ENCODE measurements around the gene PTPN3. TPM values are rescaled to one million over a fixed set of nuclear protein-coding genes. Genes with fewer than 3 reads are reported as not detected.
"Not testable (repeated sequence)": the region's sequence is repeated elsewhere in the genome, so short reads cannot be mapped to it uniquely, and the experiment has no call there.

Gene PTPN3, protein sequence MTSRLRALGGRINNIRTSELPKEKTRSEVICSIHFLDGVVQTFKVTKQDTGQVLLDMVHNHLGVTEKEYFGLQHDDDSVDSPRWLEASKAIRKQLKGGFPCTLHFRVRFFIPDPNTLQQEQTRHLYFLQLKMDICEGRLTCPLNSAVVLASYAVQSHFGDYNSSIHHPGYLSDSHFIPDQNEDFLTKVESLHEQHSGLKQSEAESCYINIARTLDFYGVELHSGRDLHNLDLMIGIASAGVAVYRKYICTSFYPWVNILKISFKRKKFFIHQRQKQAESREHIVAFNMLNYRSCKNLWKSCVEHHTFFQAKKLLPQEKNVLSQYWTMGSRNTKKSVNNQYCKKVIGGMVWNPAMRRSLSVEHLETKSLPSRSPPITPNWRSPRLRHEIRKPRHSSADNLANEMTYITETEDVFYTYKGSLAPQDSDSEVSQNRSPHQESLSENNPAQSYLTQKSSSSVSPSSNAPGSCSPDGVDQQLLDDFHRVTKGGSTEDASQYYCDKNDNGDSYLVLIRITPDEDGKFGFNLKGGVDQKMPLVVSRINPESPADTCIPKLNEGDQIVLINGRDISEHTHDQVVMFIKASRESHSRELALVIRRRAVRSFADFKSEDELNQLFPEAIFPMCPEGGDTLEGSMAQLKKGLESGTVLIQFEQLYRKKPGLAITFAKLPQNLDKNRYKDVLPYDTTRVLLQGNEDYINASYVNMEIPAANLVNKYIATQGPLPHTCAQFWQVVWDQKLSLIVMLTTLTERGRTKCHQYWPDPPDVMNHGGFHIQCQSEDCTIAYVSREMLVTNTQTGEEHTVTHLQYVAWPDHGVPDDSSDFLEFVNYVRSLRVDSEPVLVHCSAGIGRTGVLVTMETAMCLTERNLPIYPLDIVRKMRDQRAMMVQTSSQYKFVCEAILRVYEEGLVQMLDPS
- 1.2 TPM for polyA plus RNA-seq (2013, experiment 1 of 2)
- 2.3 TPM for polyA plus RNA-seq (2013, experiment 2 of 2)

DNA sequence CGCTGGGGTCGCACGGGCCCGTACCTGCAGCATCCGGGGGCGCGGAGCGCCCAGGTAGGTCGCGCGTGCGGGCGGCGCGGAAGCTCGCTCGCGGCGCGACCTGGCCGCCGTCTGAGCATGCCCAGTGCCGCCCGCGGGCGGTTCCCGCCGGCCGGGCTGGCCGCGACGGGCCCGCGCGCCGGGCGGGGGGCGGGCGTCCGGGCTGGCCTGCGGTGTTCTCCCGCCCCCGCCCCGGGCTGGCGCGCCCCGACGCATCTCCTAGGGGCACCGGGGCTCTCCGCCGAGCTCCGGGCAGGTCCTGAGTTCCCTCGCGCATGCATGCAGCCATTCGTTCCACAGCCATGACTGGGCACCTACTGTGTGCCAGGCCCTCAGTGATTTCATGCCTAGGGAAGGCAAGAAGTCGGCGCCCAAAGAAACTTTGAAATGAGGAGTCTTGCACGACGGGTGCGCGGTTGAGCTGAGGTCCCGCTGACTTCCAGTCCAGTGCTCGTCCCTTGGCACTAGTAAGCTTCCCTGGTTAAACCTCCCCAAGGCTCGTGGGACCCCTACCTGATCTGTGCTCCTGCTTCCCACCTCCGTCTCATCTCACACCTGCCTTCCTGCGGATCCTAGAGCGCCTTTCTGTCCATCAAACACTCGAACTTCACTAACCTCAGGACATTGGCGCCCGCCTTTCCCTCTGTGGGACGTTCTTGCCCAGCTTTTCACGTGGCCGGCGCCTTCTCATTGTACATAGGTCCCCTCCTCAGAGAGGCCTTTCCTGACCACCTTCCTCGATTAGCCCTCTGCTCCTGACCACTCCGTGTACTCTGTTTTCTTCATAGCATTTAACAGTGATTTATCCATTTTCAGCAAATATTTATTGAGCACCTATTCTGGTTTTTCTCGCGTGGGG, at the start of gene PTPN3:
Gene PTPN3 (minus strand): TSS at position 113 of the 898 bp plus-strand sequence. CDS start 34,873 bp downstream, outside the sequence.
- Histone ChIP-seq H3K4me3 (ENCODE audit: extremely low read depth, insufficient read depth, low read length, poor library complexity, severe bottlenecking) (peak within 1 kb of the TSS; percentile 26), H3K36me3 (ENCODE audit: control insufficient read depth, insufficient read depth, low read length) (no peaks in the 10 kb centered on the region), H3K9me3 (ENCODE audit: control insufficient read depth, low read length) (no peaks in the 10 kb centered on the region), H3K27ac (ENCODE audit: low read depth, low read length, severe bottlenecking) (no peak within 1 kb of the TSS), H3K4me1 (ENCODE audit: control insufficient read depth, insufficient read depth, low read length, poor library complexity, severe bottlenecking) (no peaks in the 10 kb centered on the region)
- 5 to 7% methylated on average over 64 to 66 of the region's 78 CpGs for WGBS, 2 experiments (ENCODE audit: insufficient coverage in 2 of 2)

DNA sequence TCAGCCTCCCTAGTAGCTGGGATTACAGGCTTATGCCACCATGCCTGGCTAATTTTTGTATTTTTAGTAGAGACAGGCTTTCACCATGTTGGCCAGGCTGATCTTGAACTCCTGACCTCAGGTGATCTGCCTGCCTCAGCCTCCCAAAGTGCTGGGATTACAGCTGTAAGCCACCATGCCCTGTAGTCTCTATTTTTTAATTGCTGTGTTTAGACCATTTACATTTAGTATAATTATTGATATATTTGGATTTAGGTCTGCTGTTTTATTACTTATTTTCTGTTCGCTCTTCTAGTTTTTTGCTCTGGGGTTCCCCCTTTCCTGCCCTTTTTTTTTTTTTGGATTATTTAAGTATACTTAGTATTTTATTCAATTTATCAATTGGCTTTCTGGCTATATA, 46.8 kb upstream of the PTPN3 start:
- H3K27ac ChIP-seq (ENCODE audit: low read depth, low read length, severe bottlenecking); H3K4me3 ChIP-seq (ENCODE audit: extremely low read depth, insufficient read depth, low read length, poor library complexity, severe bottlenecking); H3K36me3 ChIP-seq (ENCODE audit: control insufficient read depth, insufficient read depth, low read length); H3K4me1 ChIP-seq (ENCODE audit: control insufficient read depth, insufficient read depth, low read length, poor library complexity, severe bottlenecking); H3K9me3 ChIP-seq (ENCODE audit: control insufficient read depth, low read length): not testable (repeated sequence)
- WGBS, 2 experiments (ENCODE audit: insufficient coverage in 2 of 2), result no CpG with 5 or more reads among the region's 1 CpG

DNA sequence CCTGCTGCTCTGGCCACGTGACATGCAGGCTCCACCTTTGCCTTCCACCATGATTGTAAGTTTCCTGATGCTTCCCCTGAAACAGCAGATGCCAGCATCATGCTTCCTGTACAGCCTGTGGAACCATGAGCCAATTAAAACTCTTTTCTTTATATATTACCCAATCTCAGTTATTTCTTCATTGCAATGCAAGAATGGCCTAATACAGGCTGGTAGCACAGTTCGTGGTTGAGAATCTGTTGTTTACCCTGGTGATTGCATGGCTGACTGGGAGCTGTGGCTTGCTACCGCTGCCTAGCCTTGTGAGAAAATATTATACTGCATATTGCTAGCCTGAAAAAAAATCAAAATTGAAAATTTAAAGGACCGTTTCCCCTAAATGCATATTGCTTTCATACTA, 44.8 kb upstream of the PTPN3 start:
- Histone ChIP-seq H3K9me3 (ENCODE audit: control insufficient read depth, low read length) (peaks cover 8% of the 10 kb centered on the region), H3K4me3 (ENCODE audit: extremely low read depth, insufficient read depth, low read length, poor library complexity, severe bottlenecking) (no peak overlapping the region), H3K4me1 (ENCODE audit: control insufficient read depth, insufficient read depth, low read length, poor library complexity, severe bottlenecking) (no peaks in the 10 kb centered on the region), H3K36me3 (ENCODE audit: control insufficient read depth, insufficient read depth, low read length) (no peaks in the 10 kb centered on the region), H3K27ac (ENCODE audit: low read depth, low read length, severe bottlenecking) (no peak overlapping the region)
- 88 to 94% methylated on average over 2 to 3 of the region's 4 CpGs for WGBS, 2 experiments (ENCODE audit: insufficient coverage in 2 of 2)

DNA sequence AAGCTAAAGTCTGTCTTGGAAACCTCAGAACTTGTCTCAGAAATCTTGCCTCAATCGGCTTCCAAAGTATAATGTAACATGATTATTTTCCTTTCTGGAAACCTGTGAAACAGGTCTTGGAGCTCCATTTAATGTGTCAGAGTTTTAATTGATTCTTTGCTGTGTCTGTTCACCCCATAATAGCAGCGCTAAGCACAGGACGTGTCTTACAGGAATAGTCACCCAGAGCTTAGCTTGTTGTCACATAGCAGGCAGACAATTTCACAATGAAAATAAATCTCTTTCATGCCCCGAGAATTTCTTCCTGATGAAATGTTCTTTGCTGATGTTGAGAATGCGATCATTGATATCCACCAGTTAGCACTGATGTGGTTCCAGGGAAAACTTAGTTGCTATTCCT, 40.2 kb upstream of the PTPN3 start:
- H3K9me3 ChIP-seq (ENCODE audit: control insufficient read depth, low read length), result peaks cover 3% of the 10 kb centered on the region
- WGBS, 2 experiments (ENCODE audit: insufficient coverage in 2 of 2), result 81 to 92% methylated on average over 2 to 5 of the region's 5 CpGs
- no peak overlapping the region for H3K4me3 ChIP-seq (ENCODE audit: extremely low read depth, insufficient read depth, low read length, poor library complexity, severe bottlenecking)
- H3K4me1 ChIP-seq (ENCODE audit: control insufficient read depth, insufficient read depth, low read length, poor library complexity, severe bottlenecking), result no peaks in the 10 kb centered on the region
- no peaks in the 10 kb centered on the region for H3K36me3 ChIP-seq (ENCODE audit: control insufficient read depth, insufficient read depth, low read length)
- no peak overlapping the region for H3K27ac ChIP-seq (ENCODE audit: low read depth, low read length, severe bottlenecking)

DNA sequence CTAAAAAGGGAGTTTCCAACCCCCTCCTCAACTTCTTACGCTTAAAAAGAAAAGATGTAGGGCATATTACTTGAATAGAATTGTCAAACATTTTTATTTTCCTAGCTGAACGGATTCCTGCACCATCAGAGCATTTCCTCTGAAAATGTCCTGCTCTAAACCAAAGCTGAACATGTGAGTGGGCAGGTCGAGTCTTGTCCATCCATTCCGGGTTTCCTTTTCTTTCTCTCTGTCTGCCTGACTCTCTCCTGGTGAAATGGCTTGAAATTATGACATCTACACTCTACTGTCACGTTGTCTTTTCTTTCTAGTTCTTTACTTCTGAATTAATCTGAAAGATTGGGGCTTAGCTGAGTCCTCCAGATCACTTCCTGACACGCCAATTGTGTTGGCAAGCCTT, 39.2 kb upstream of the PTPN3 start:
- no peaks in the 10 kb centered on the region for H3K36me3 ChIP-seq (ENCODE audit: control insufficient read depth, insufficient read depth, low read length)
- no peak overlapping the region for H3K27ac ChIP-seq (ENCODE audit: low read depth, low read length, severe bottlenecking)
- no peaks in the 10 kb centered on the region for H3K4me1 ChIP-seq (ENCODE audit: control insufficient read depth, insufficient read depth, low read length, poor library complexity, severe bottlenecking)
- peaks cover 3% of the 10 kb centered on the region for H3K9me3 ChIP-seq (ENCODE audit: control insufficient read depth, low read length)
- H3K4me3 ChIP-seq (ENCODE audit: extremely low read depth, insufficient read depth, low read length, poor library complexity, severe bottlenecking), result no peak overlapping the region
- 87 to 100% methylated on average over 3 to 5 of the region's 6 CpGs for WGBS, 2 experiments (ENCODE audit: insufficient coverage in 2 of 2)

DNA sequence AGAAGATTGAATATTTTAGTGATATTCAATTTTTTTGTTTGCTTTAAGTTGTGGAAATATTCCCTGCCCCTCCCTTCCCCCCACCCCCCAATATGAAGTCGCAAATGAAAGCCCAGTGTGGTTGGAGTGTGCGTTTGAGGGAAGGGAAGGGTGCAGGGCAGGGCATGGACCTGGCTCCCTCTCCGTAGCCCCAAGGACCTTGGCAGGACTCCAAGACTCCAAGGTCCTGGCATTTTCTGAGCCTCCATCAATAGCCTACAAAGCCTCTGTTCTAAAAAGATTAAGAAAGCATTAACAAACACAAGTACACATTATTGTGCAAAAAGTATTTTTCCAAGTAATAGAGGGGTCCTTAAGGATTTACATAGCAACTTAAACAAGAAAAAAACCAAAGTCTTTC, 38.8 kb upstream of the PTPN3 start:
- Histone ChIP-seq H3K4me1 (ENCODE audit: control insufficient read depth, insufficient read depth, low read length, poor library complexity, severe bottlenecking) (no peaks in the 10 kb centered on the region), H3K36me3 (ENCODE audit: control insufficient read depth, insufficient read depth, low read length) (no peaks in the 10 kb centered on the region), H3K9me3 (ENCODE audit: control insufficient read depth, low read length) (peaks cover 3% of the 10 kb centered on the region), H3K27ac (ENCODE audit: low read depth, low read length, severe bottlenecking) (no peak overlapping the region), H3K4me3 (ENCODE audit: extremely low read depth, insufficient read depth, low read length, poor library complexity, severe bottlenecking) (no peak overlapping the region)
- no CpG with 5 or more reads among the region's 3 CpGs for WGBS, 2 experiments (ENCODE audit: insufficient coverage in 2 of 2)

DNA sequence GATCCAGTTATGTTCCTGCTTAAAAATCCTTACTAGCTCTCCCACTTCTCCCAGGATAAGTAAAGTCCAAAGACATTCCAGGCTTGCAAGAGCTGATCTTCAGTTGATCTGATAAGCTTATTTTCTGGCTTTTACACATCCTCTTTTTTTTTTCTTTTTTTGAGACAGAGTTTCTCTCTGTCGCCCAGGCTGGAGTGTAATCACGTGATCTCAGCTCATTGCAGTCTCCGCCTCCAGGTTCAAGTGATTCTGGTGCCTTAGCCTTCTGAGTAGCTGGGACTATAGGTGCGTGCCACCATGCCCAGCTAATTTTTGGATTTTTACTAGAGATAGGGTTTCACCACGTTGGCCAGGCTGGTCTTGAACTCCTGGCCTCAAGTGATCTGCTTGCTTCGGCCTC, 37.3 kb upstream of the PTPN3 start:
- Histone ChIP-seq H3K27ac (ENCODE audit: low read depth, low read length, severe bottlenecking) (no peak overlapping the region), H3K4me1 (ENCODE audit: control insufficient read depth, insufficient read depth, low read length, poor library complexity, severe bottlenecking) (no peaks in the 10 kb centered on the region), H3K4me3 (ENCODE audit: extremely low read depth, insufficient read depth, low read length, poor library complexity, severe bottlenecking) (no peak overlapping the region), H3K9me3 (ENCODE audit: control insufficient read depth, low read length) (peaks cover 3% of the 10 kb centered on the region), H3K36me3 (ENCODE audit: control insufficient read depth, insufficient read depth, low read length) (no peaks in the 10 kb centered on the region)
- 91 to 95% methylated on average over 6 of the region's 6 CpGs for WGBS, 2 experiments (ENCODE audit: insufficient coverage in 2 of 2)

DNA sequence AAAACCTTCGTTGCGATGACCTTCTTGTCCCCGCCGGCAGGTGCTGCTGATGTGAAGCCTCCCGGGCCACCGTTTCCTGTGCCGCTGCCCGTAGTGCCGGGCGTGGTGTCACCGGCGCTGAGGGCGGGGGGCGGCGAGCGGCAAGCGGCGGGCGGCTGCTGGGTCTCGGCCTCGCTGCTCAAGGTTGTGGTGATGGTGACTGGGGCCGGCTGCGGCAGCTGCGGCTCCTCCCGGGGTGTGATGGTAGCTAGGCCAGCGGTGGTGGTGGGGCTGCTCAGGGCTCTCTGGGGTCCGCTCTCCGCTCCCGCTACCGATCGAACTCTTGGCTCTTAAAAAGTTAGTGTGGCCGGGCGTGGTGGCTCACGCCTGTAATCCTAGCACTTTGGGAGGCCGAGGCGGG, 36.0 kb upstream of the PTPN3 start:
- H3K9me3 ChIP-seq (ENCODE audit: control insufficient read depth, low read length), result peaks cover 3% of the 10 kb centered on the region
- no peaks in the 10 kb centered on the region for H3K4me1 ChIP-seq (ENCODE audit: control insufficient read depth, insufficient read depth, low read length, poor library complexity, severe bottlenecking)
- WGBS, 2 experiments (ENCODE audit: insufficient coverage in 2 of 2), result 95 to 97% methylated on average over 11 to 27 of the region's 36 CpGs
- no peak overlapping the region for H3K4me3 ChIP-seq (ENCODE audit: extremely low read depth, insufficient read depth, low read length, poor library complexity, severe bottlenecking)
- H3K27ac ChIP-seq (ENCODE audit: low read depth, low read length, severe bottlenecking), result no peak overlapping the region
- H3K36me3 ChIP-seq (ENCODE audit: control insufficient read depth, insufficient read depth, low read length), result no peaks in the 10 kb centered on the region

DNA sequence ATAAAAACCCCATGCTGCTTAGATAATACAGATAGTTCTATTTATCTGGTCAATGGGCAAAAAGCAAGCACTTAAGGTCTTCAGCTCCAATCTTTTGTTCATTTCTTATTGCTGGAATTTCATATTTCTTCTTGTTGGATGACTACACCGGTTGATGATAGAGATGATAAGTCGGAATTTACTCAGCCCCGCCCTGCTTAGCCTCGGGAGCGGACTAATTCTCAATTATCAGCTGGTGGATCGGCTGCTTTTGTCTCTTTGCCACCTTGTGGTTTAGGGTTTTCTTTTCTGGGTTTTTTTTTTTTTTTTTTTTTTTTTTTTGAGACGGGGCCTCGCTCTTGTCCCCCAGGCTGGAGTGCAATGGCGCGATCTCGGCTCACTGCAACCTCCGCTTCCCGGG, 34.5 kb upstream of the PTPN3 start:
- H3K27ac ChIP-seq (ENCODE audit: low read depth, low read length, severe bottlenecking); H3K36me3 ChIP-seq (ENCODE audit: control insufficient read depth, insufficient read depth, low read length); H3K4me3 ChIP-seq (ENCODE audit: extremely low read depth, insufficient read depth, low read length, poor library complexity, severe bottlenecking); H3K9me3 ChIP-seq (ENCODE audit: control insufficient read depth, low read length); H3K4me1 ChIP-seq (ENCODE audit: control insufficient read depth, insufficient read depth, low read length, poor library complexity, severe bottlenecking): not testable (repeated sequence)
- WGBS, 2 experiments (ENCODE audit: insufficient coverage in 2 of 2), result 100% methylated on average over 5 of the region's 13 CpGs; no CpG with 5 or more reads in 1 of the 2 experiments

DNA sequence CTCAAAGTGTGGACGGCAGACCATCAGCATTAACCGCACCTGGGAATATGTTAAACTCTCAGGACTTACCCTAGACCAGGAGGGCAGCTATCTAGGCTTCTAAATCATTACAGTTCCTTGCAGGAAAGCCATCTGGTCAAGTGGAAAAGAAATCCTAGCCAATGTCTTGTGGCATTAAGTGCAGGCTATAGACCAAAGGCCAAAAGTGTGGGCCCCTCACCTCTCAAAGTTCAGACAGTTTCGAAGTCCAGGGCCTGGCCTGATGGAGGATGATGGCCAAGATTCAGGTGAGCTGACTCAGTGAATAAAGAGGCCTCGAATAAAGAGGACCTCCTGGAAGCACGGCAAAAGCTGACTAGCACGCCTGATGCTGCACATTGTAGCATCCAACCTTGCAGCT, 24.0 kb upstream of the PTPN3 start:
- H3K4me1 ChIP-seq (ENCODE audit: control insufficient read depth, insufficient read depth, low read length, poor library complexity, severe bottlenecking), result no peaks in the 10 kb centered on the region
- WGBS, 2 experiments (ENCODE audit: insufficient coverage in 2 of 2), result 90 to 100% methylated on average over 1 to 3 of the region's 6 CpGs

More for the DNA sequence above, 24.0 kb upstream of the PTPN3 start:
- H3K36me3 ChIP-seq (ENCODE audit: control insufficient read depth, insufficient read depth, low read length), result no peaks in the 10 kb centered on the region
- no peak overlapping the region for H3K4me3 ChIP-seq (ENCODE audit: extremely low read depth, insufficient read depth, low read length, poor library complexity, severe bottlenecking)
- no peak overlapping the region for H3K27ac ChIP-seq (ENCODE audit: low read depth, low read length, severe bottlenecking)
- H3K9me3 ChIP-seq (ENCODE audit: control insufficient read depth, low read length), result no peaks in the 10 kb centered on the region

Measured in mesodermal cell (in vitro differentiated cells).